NCI-H2196 (cell line): ENCODE data around the gene ARFGAP1.

ENCODE experiments used
- DNase-seq: peaks from one replicate; lab custom pipeline; 2025; ENCODE audit not compliant: unreplicated experiment; lab: John Stamatoyannopoulos, UW

Gene ARFGAP1

GRCh38 chr20:63259734-63260460, 12.7 kb upstream of the ARFGAP1 start:
- no peak for DNase-seq

- DNase-seq: no peak
Observed at GRCh38 chr20:63260521-63260920, 12.1 kb upstream of the ARFGAP1 start.

- no peak for DNase-seq
Observed at GRCh38 chr20:63261060-63261794, 11.4 kb upstream of the ARFGAP1 start.

GRCh38 chr20:63261795-63262528, 10.7 kb upstream of the ARFGAP1 start:
- no peak for DNase-seq

GRCh38 chr20:63262836-63263235, 9.8 kb upstream of the ARFGAP1 start:
- no peak for DNase-seq

GRCh38 chr20:63264000-63264399, 8.6 kb upstream of the ARFGAP1 start:
- no peak for DNase-seq

- DNase-seq: no peak
Observed at GRCh38 chr20:63264519-63264918, 8.1 kb upstream of the ARFGAP1 start.

GRCh38 chr20:63265891-63266515, 6.6 kb upstream of the ARFGAP1 start:
- no peak for DNase-seq

GRCh38 chr20:63267691-63268090, 4.9 kb upstream of the ARFGAP1 start:
- DNase-seq: no peak

GRCh38 chr20:63268256-63268655, 4.4 kb upstream of the ARFGAP1 start:
- no peak for DNase-seq

GRCh38 chr20:63268671-63269439, 3.8 kb upstream of the ARFGAP1 start:
- no peak for DNase-seq

- DNase-seq: no peak
Observed at GRCh38 chr20:63269724-63270123, 2.9 kb upstream of the ARFGAP1 start.

- no peak for DNase-seq
Observed at GRCh38 chr20:63270606-63271325, 1.8 kb upstream of the ARFGAP1 start.

- DNase-seq: no peak
Observed at GRCh38 chr20:63273059-63273579, 506 bp downstream of the ARFGAP1 start.

GRCh38 chr20:63273635-63274380, 1.2 kb downstream of the ARFGAP1 start:
- DNase-seq: no peak

GRCh38 chr20:63274381-63275228, 2.0 kb downstream of the ARFGAP1 start:
- DNase-seq: no peak

GRCh38 chr20:63275825-63276224, 3.2 kb downstream of the ARFGAP1 start:
- no peak for DNase-seq

- no peak for DNase-seq
Observed at GRCh38 chr20:63276956-63277355, 4.3 kb downstream of the ARFGAP1 start.
